NCI-H2107 treated with DMSO at 0.1 percent for 48 hours (cell line): ENCODE data around the gene GPR17.

ENCODE experiments used
- DNase-seq: peaks from one replicate; lab custom pipeline; 2025; ENCODE audit not compliant: unreplicated experiment; lab: John Stamatoyannopoulos, UW

GPR17 gene

DNA sequence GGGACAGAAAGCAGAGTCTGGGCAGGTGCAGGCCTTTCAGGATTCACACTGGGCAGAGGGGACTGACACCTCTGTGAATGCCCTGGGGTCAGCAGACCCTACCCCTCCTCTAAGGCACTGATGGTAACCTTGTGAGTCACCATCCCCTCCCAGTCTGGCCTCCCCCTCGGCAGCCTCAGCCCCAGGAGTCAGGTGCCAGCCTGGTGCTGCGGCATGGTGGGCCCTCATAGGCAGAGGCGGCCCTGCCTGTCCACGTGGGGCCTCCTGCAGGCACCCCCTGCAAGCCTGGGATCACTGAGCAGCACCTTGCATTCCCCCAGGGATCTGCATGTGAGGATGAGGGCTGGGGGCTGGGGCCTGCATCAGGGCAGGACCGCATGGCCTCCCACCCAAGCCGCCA lies 4.8 kb upstream of the GPR17 start:
- DNase-seq = no peak

DNA sequence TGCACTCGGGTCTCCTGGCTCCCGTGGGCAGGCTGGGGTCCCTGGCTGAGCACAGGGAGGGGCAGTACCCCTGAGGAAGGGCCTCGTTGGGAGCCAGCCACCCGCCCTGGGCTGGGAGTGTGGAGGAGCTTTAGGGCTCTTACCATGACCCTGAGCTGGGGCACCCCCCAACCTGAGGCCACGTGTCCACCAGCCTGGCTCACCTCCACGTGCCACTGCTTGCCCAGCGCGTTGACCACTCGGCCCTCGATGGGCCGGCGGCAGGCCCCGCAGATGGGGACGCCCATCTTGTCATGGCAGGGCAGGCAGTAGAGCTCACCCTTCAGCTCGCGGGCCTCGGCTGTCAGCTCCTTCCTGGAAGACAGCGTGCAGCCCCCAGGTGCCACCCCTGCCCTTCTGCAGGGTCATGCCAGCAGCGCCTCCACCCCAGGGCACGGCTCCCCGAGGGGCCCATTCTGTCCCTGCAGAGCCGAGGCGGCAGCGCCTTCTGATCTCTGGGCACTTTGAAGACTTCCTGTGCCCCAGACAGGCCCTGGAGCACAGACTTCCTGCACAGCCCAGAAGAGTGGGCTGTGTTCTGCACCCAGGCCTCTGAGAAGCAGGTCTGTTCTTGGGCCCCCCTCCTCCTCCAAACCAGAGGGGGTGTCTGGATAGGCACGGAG lies 4.0 kb upstream of the GPR17 start:
- no peak for DNase-seq

DNA sequence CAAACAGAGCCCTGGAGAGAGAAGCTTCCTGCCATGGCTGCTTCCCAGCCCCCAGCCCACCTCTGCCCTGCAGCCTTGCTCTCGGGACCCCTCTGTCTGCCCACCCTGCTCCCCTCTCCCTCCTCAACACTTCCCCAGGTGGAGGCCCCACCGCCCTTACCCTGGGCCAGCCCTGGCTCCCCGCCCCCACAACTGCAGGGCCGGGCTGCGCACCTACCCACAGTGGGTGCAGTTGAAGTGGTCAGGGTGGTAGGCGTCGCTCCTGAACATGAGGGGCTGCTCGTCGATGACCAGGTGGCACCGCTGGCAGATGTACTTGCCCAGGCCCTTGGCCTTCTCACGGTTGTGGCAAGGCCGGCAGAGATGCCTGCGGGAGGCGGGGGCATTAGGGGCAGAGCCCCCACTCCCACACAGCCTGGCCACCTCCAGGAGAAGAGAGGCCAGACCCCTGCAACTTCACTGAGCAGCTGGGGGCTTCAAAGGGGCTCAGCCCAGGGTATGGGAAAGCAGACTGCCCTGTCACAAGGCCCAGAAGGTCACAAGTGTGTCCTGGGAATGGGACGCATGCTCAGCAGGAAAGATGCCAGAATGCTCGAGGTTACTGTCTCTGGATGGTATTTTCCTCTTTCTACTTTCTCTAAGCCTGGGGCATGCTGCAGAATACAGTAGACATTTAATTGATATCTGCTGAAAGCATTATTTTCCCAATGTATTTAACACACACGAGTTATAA lies 3.1 kb upstream of the GPR17 start:
- no peak for DNase-seq

DNA sequence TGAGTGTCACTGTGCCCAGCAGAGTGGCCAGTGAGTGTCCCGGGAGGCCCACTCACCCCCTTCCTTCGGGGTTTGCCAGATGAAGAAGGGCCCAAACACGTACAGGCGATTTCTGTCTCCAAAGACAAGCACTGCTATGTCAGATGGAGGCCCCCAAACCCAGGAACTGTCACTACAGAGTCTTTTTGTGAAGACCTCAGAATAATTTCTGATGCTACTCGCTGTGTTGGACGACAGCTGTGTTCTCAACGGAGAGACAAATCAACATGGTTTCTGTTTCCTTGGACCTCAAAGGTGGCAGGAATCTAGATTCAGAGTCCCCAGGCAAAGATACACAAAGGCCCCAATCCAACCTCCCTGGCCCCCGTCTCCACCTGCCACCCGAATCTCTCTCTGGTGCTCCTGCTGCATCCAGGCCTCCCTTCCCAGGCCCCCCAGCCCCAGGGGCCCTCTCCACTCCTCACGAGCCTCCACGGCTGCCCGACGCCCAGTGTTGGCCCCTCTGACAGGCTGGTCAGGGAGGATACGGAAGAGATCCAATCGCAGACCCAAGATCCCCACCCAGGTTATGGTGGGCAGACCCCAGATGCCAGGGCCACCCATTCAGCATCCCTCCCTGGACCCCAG lies 2.4 kb upstream of the GPR17 start:
- no peak for DNase-seq

DNA sequence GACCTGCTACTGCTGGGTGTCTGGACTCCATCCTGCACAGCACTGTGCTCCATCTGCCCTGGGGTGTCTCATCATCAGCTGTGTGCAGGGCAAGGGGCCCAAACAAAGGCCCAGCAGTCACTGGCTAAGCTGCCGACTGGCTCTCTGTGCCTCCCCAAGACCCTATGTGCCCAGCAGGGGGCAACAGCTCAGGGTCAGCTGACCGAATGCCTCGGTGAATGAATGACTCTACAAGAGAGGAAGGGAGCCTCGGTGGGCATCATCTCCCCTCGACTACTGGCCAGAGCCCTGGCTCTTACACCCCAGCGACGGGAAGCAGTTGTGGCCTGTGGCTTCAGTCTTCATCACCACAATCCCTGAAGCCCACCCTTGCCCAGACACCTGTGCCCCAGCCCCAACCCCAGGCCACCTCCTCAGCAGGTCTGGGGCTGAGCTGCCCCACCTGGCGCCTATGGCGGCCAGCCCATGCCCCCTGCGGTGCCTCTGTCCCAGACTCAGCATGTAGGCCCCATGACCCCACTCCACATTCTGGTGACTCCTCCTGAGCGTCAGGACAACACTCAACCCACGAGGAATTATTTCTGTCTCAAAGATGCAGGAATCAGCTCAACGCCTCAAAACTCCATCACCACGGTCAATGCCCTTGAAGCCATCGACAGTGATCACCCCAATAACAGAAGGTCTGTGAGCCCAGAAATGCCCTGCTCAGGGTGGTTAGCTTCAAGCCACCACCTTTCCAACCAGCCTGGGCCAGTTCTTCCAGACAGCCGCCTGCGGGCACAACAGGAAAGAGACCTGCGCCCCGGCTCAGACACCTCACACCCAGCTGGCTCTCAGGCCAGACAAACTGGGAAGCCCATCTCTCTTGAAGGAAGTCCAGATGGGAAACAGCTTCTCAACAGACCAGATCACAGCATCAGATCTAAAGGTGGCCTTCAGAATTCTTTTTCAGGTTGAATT lies 1.6 kb upstream of the GPR17 start:
- DNase-seq = no peak

DNA sequence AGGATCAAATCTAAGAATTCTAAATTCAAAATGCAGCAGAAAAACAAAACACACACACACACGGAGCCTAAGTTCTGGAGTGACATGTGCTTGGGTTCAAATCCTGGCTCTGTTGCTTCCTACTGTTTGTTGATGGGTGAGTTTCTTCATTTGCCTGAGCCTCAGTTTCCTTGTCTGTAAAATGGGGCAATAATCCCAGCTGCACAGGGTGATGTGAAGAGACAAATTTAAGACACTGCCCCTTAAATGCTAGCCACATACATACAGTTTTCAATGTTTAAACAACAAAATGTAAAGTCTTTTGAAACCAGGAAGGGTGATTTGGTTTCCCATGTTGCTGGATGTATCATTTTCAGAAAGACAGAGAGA lies 943 bp upstream of the GPR17 start:
- no peak for DNase-seq

DNA sequence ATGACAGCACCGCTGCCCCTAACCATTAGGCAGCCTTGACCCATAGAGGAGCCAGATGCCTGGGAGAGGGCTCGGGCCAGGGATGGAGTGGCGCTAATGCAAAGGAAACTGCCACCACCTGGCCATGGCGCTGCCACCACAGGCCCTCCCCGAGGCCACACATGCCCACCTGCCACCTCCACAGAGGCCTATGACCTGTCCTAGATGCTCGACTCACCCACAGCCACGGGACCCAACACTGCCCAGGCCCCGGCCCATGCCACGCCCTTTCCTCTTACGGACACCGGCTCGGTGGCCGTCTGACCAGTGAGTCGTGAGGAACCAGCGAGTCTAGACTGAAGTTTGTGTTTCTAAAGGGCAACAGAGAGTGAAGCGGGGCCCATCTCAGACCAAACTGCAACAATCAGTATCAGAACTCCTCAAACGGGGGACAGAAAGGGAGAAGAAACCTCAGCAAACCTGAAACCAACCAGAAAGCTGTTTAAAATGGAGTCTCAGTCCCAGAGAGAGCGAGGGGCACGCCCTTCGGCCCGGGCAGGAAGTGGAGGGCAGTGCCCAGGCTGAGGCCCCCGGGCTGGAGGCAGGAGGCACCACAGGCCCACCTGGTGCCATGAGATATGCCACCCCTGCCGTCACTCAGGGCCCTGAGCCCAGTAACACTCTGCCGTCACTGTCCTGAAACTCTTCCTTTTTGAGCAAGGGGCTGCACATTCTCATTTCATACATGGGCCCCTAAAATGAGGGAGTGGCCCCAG lies 711 bp downstream of the GPR17 start:
- no peak for DNase-seq

DNA sequence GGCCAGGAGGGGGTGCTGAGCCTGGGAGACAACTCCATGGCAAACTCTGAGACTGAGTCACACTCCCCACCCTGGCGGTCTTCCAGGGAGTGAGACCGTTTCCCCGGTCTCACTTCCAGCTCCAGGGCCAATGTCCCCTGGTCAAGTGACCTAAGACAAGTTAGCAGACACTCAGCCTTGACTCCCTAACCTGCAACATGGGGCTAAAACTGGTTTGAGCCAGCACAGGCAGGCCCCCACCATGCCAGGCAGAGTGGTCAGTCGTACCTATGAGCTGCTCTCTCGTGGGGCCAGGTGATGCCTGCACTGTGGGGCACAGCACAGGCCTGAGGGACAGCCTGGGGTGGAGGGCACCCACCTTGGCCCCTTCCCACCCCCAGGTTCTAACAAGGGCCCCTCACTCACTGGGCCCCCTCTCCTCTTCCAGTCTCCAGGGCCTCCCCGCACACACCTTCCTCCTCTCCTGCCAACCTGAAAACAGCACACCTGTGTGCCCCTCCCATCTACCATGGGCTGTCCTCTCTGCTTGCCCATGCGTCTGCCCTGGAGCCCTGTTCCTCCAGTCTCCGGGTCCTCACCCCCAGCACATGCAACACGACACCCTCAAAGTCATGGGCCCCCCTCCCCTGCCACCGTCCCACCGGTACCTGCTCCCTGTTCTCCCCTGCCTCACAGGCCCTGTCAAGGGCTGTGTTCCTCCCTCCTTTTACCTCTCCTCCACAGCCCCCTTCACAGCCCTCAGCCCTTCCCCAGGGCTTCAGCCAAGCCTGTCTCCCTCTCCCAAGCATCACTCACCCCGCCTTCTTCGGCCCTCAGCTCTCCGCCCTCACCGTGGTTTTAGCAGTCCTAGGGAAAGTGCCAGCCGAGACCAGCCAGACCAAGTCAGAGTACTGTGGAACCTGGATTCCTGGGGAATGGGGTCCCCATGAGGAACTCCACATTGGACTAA lies 1.6 kb downstream of the GPR17 start:
- no peak for DNase-seq

DNA sequence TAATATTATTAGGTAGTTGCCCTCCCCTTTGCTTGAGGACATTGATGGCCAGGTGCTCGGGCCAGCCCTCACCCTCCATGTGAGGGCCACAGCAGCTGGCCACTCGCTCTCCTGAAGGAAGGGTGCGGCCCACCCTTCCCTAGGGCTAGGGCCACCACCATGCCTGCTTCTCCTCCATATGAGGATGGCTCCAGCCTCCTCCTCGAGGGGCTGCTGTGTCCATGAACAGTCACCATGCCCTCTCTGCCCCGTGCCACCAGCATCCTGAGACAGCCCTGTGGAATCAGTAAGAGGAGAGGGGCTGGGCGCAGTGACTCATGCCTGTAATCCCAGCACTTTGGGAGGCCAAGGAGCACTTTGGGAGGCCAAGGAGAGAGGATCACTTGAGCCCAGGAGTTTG lies 2.4 kb downstream of the GPR17 start:
- DNase-seq = no peak

DNA sequence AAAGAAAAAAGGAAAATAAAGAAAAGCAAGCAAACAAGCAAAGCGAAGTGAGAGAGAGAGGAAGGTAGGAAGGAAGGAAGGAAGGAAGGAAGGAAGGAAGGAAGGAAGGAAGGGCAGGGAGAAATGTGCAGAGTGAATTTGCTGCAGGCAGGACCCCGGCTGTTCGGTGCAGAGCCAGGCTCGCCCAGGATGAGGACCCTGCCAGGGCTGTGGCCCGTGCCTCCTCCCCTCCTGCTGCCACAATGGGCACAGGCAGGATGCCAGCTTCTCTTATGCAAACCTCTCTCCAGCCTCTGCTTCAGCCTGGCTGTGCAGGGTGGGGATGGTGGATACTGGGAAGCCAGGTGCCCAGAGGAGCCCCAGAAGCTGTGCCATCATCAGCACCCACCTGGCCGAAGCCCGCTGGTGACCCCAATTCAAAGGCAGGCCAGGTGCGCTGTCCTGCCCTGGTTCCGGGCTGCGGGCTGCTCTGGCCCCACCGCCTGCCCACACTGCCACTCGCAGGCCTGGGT lies 3.2 kb downstream of the GPR17 start:
- no peak for DNase-seq

DNA sequence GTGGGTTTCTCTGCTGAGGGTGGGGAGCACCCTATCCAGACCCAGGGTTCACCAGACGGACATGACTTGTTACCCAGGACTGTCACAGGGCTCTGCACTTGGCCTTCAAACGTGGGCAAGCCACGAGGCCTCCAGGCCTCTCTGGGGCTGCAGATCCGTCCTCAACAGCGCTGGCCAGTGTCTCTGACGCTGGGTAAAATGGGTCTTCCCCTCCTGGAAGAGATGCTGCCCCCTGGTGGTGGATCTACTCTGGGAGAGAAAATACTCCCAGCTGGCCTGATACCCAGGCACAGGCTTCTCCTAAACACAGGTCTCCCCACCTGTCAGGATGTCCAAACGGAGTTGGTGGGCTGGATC lies 3.7 kb downstream of the GPR17 start:
- DNase-seq = peak; percentile 49

DNA sequence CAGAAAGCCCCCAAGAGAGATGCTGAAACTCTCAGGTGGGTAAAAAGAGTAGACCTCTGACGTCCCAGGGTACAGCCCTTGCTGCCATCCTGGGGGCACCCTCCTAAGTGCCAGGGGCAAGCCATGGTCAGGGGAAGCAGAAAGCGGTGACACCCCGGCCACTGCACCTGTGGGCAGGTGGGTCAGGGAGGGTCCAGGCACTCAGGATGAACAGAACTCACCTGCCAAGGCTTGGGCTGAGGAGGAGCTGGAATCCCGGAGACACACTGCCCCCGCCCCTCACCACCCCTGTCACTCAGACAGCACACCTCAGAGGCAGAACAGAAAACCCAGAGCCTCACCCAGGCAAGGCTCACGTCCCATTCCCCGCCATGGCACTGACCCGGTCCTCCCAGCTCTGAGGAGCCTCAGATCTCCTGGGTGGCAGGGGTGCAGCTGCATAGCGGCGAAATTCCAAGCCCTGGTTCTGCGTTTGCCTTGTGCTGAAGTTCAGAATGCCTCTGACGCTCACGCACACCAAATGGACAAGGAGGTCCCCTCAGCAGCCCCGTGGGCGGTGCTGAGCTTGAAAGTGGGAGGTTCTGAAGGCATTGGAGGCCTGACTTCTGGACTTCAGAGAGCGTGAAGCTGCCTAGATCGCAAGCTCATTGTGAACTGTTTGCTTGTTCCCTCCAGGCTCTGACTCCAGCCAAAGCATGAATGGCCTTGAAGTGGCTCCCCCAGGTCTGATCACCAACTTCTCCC lies 4.3 kb downstream of the GPR17 start:
- no peak for DNase-seq

DNA sequence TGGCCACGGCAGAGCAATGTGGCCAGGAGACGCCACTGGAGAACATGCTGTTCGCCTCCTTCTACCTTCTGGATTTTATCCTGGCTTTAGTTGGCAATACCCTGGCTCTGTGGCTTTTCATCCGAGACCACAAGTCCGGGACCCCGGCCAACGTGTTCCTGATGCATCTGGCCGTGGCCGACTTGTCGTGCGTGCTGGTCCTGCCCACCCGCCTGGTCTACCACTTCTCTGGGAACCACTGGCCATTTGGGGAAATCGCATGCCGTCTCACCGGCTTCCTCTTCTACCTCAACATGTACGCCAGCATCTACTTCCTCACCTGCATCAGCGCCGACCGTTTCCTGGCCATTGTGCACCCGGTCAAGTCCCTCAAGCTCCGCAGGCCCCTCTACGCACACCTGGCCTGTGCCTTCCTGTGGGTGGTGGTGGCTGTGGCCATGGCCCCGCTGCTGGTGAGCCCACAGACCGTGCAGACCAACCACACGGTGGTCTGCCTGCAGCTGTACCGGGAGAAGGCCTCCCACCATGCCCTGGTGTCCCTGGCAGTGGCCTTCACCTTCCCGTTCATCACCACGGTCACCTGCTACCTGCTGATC lies 4.9 kb downstream of the GPR17 start:
- DNase-seq = no peak

DNA sequence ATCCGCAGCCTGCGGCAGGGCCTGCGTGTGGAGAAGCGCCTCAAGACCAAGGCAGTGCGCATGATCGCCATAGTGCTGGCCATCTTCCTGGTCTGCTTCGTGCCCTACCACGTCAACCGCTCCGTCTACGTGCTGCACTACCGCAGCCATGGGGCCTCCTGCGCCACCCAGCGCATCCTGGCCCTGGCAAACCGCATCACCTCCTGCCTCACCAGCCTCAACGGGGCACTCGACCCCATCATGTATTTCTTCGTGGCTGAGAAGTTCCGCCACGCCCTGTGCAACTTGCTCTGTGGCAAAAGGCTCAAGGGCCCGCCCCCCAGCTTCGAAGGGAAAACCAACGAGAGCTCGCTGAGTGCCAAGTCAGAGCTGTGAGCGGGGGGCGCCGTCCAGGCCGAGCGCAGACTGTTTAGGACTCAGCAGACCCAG lies 5.4 kb downstream of the GPR17 start:
- no peak for DNase-seq

DNA sequence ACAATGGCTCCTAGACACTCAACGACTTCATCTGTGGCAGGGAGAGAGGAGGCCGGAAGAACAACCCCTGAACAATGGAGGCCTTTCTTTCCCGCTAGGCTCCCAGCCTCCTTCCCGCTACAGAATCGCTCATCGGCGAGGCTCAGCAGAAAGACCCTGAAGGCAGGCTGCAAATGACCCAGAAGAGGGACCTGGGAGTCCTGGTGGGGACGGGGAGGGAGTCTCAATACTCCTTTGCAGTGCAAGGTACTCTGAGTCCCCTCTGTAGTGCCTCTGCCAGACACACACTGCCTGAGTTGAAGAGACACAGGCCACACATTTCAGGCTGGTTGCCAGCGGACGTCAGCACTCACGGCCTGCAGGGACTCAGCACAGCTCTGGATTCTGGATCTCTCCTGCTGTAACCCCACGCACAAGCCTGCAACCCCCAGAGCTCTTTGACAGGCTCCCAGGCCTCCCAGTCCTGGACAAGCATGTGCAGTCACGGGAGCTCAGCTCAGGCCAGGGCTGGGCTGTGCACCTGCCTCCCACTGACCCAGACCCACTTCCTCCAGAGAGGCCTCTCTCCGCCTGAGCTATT lies 6.1 kb downstream of the GPR17 start:
- no peak for DNase-seq

DNA sequence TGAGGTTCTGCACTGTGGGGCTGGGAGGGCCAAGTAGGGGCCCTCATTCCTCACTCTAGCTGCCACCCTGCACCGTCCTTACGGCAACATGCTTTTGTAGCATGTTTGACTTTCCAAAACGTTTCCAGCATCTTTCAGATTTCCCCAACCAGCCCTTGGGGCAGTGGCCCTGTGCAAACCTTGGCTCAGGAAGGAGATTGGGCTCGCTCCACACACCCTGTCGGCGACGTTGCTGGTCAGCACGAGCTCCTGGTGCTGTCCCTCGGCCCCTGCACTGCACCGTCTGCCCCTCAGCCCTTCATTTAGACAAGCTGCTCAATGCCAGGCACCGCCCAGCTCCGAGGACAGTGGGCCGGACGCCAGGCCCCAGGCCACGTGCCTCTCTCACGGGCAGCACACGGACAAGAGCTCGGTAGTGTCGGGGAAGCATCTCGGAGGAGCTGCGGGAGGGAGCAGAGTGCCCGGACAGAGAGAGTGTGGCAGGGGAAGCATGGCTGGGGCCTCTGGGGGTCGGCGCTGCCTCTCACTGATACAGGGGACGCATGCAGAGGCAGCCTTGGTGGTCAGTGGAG lies 6.9 kb downstream of the GPR17 start:
- DNase-seq = no peak

DNA sequence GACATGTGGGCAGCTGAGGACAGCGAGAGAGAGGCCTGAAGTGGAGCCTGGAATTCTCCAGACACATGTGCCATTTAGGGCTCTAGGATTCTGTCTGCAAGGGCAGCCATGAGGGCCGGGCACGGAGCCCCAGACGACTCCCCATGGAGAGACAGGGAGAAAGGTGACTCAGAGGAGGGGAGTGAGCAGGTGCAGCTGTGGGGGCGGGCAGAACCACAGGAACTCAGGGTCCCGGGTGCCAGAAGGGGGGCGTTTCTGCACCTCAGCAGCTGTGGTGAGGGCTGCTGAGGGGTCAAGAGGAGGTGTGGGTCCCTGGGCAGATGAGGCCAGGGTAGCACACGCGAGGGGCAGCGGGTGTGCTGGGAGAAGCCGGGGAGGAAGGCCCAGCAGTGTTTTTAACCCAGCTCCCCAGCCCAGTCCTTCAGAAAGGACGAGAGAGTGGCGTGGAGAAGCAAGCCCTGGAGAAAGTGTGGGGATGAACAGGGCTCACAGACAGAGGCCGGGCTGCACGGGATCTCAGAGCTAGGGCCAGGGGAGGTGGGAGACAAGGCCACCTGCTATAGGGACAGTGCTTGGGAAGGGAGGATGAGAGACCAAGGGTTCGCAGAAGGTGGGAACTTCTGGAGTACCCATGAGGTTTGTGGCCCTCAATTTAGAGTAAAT lies 7.6 kb downstream of the GPR17 start:
- DNase-seq = no peak
